Kidney epithelial cell (primary cell): Measurements from ENCODE around the gene NMUR1. TPM values are rescaled to one million over a fixed set of nuclear protein-coding genes. Genes with fewer than 3 reads are reported as not detected.

ENCODE experiments used
- DNase-seq: peaks from one replicate; pipeline ENCODE4 v3.0.0-alpha.2; 2010; ENCODE audit warnings: low read depth
- H3K27me3 ChIP-seq: 2 replicates; pipeline ENCODE4 v1.6.0; 2011; ENCODE audit warnings: low read length; ENCODE audit not compliant: control insufficient read depth, insufficient read depth
- H3K36me3 ChIP-seq: 2 replicates; pipeline ENCODE4 v1.5.1; 2011; ENCODE audit warnings: low read length; ENCODE audit not compliant: control insufficient read depth, insufficient read depth
- H3K4me3 ChIP-seq: 2 replicates; pipeline ENCODE4 v1.5.1; 2011; ENCODE audit warnings: low read depth, mild to moderate bottlenecking, control low read depth, low read length
- CTCF ChIP-seq: IDR thresholded peaks from 2 replicates; pipeline ENCODE4 v1.5.1; 2011; ENCODE audit warnings: mild to moderate bottlenecking, moderate library complexity, low read length, control low read depth, inconsistent platforms; ENCODE audit not compliant: insufficient read depth, poor library complexity, severe bottlenecking
- total RNA-seq: library from RNA; depleted of rRNA; stranded (reverse); fragments of >200 nt; gene quantifications from 2 replicates; pipeline ENCODE4 v1.2.3, GENCODE V29; 2015

NMUR1 gene
- total RNA-seq, 1 donor from 2014 or later = not detected

DNA sequence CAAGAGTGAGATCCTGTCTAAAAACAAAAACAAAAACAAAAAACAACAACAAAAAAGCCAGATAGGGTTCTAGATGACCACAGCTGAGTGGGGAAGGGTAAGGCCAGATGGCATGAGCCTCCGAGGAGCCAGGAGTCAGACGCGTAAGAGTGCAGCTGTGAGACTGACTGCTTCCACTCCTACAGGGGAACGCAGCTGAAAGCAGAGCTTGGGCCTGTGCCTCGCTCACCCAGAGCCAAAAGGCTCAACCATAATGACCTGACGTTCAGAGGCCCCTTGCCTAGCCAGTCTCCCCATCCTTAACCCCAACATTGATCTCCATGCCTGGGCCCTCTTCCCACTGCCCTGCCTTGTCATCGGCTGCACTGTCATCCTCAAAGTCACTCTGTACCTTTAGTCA lies 39.4 kb downstream of the NMUR1 start:
- Histone ChIP-seq H3K27me3 (no peaks in the 10 kb centered on the region), H3K36me3 (no peaks in the 10 kb centered on the region), H3K4me3 (no peak overlapping the region)
- TF ChIP-seq CTCF = no peak
- no peak for DNase-seq

DNA sequence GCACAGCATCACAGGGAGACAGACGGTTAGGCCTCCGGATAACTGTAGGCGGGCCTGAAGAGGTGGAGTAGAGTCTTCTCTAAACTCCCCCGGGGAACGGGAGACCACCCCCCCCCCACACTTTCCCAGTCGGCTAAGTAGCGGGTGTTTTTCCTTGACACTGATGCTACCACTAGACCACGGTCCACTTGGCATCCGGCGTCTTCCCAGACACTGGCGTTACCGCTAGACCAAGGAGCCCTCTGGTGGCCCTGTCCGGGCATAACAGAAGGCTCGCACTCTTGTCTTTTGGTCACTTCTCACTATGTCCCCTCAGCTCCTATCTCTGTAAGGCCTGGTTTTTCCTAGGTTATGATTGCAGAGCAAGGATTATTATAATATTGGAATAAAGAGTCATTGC lies 40.3 kb downstream of the NMUR1 start:
- no peak overlapping the region for H3K4me3 ChIP-seq
- DNase-seq = no peak
- H3K36me3 ChIP-seq = no peaks in the 10 kb centered on the region
- TF ChIP-seq CTCF = peak; percentile 14
- H3K27me3 ChIP-seq = no peaks in the 10 kb centered on the region

GRCh38 chr2:231488331-231488730 lies 41.9 kb downstream of the NMUR1 start:
- no peak for TF ChIP-seq CTCF
- no peaks in the 10 kb centered on the region for H3K27me3 ChIP-seq
- DNase-seq = no peak
- no peaks in the 10 kb centered on the region for H3K36me3 ChIP-seq
- no peak overlapping the region for H3K4me3 ChIP-seq

- Histone ChIP-seq H3K36me3 (no peaks in the 10 kb centered on the region), H3K4me3 (no peak overlapping the region), H3K27me3 (no peaks in the 10 kb centered on the region)
- TF ChIP-seq CTCF = no peak
- DNase-seq = no peak
Measured at GRCh38 chr2:231486851-231487596, 43.2 kb downstream of the NMUR1 start.

DNA sequence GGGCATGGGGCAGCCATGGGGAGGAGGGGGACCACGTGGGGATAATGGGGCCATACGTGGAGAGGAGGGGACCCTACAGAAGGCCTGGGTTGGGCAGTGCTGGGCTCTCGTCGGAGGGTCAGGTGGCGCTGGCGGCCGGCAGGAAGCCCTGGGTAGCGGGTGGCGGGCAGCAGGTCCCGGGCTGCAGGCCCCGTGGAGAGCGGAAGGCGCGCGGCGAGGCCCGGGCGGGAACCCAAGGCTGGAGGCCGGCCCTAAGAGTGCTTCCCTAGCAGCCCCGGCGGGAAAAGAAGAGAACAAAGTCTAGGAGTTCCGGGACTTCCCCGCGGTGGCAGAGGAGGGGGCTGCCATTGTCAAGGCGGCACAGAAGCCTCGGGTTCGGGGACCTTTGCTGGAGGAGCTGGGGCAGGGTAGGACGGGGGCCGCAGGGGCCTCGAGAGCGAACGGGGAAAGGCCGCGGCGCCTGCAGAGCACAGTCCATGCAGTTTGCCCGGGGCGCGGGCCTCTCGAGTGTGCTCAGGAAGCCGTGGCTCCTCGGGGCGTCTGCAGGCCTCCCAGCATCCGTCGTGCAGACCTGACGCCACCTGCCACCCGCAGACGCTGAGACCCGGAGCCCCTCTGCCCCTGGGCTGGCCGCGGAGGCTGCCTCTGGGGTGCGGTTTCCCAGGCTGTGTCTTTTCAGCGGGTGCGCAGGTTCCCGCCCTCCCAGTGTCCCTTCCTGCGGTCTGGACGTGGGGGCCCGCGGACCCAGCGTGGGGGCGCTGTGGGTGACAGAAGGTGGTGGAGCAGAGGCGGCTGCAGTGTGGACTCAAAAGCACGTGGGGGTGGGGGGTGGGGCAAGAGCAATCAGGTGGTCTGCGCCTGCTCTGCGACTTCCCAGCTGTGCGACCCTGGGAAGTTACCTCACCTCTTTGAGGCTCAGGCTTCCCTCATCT lies 46.6 kb downstream of the NMUR1 start:
- no peaks in the 10 kb centered on the region for H3K36me3 ChIP-seq
- no peak for TF ChIP-seq CTCF
- H3K4me3 ChIP-seq = no peak overlapping the region
- no peak for DNase-seq
- no peaks in the 10 kb centered on the region for H3K27me3 ChIP-seq
